Astrocyte (in vitro differentiated cells and primary cell): ENCODE data around the gene CRELD2. TPM values are rescaled to one million over a fixed set of nuclear protein-coding genes. Genes with fewer than 3 reads are reported as not detected.
A peak's percentile ranks its signal among the peaks of the same experiment; 100 is the strongest.

Experiments
- DNase-seq: peaks from one replicate; pipeline ENCODE4 v3.0.0-alpha.2; 2010; ENCODE audit warnings: low read depth
- FAIRE-seq: peaks from 2 replicates; lab custom pipeline; 2011; peaks lifted over from hg19 to GRCh38; lab: Jason Lieb, UNC
- H2AFZ ChIP-seq: 2 replicates; pipeline ENCODE4 v1.6.0; 2012; ENCODE audit warnings: low read depth, low read length, inconsistent platforms
- H3K27ac ChIP-seq: 2 replicates; pipeline ENCODE4 v1.5.1; 2011; ENCODE audit warnings: low read depth, low read length, inconsistent platforms
- H3K27me3 ChIP-seq: 2 replicates; pipeline ENCODE4 v1.6.0; 2011; ENCODE audit warnings: low read length, inconsistent platforms; ENCODE audit not compliant: insufficient read depth
- H3K36me3 ChIP-seq: 2 replicates; pipeline ENCODE4 v1.5.1; 2011; ENCODE audit warnings: low read length, inconsistent platforms; ENCODE audit not compliant: insufficient read depth
- H3K4me1 ChIP-seq: 2 replicates; pipeline ENCODE4 v1.5.1; 2011; ENCODE audit warnings: low read length, inconsistent platforms; ENCODE audit not compliant: insufficient read depth
- H3K4me2 ChIP-seq: 2 replicates; pipeline ENCODE4 v1.6.0; 2012; ENCODE audit warnings: low read length, inconsistent platforms
- H3K4me3 ChIP-seq: 2 replicates; pipeline ENCODE4 v1.5.1; 2011; ENCODE audit warnings: low read depth, mild to moderate bottlenecking, low read length, inconsistent platforms; ENCODE audit not compliant: insufficient read depth
- H3K79me2 ChIP-seq: 2 replicates; pipeline ENCODE4 v1.6.0; 2012; ENCODE audit warnings: mild to moderate bottlenecking, low read length, inconsistent platforms; ENCODE audit not compliant: insufficient read depth
- H3K9ac ChIP-seq: 2 replicates; pipeline ENCODE4 v1.6.0; 2012; ENCODE audit warnings: mild to moderate bottlenecking, low read length, inconsistent platforms
- H3K9me3 ChIP-seq: 2 replicates; pipeline ENCODE4 v1.5.1; 2012; ENCODE audit warnings: low read depth, mild to moderate bottlenecking, low read length, inconsistent platforms; ENCODE audit not compliant: insufficient read depth
- H4K20me1 ChIP-seq: 2 replicates; pipeline ENCODE4 v1.6.0; 2012; ENCODE audit warnings: low read length, inconsistent platforms; ENCODE audit not compliant: insufficient read depth
- H3K27ac Mint-ChIP-seq: one replicate; pipeline ENCODE4 v1.8.0; 2021; ENCODE audit warnings: mild to moderate bottlenecking, mixed read lengths; ENCODE audit not compliant: unreplicated experiment
- H3K27me3 Mint-ChIP-seq: one replicate; pipeline ENCODE4 v1.8.0; 2021; ENCODE audit warnings: low read depth, mixed read lengths; ENCODE audit not compliant: unreplicated experiment
- H3K36me3 Mint-ChIP-seq: one replicate; pipeline ENCODE4 v1.8.0; 2021; ENCODE audit warnings: low read depth, mixed read lengths; ENCODE audit not compliant: unreplicated experiment
- H3K4me1 Mint-ChIP-seq: one replicate; pipeline ENCODE4 v1.8.0; 2021; ENCODE audit warnings: low read depth, mixed read lengths; ENCODE audit not compliant: unreplicated experiment
- H3K4me3 Mint-ChIP-seq: one replicate; pipeline ENCODE4 v1.8.0; 2021; ENCODE audit warnings: mild to moderate bottlenecking, moderate library complexity, mixed read lengths; ENCODE audit not compliant: unreplicated experiment
- H3K9me3 Mint-ChIP-seq: one replicate; pipeline ENCODE4 v1.8.0; 2021; ENCODE audit warnings: mild to moderate bottlenecking, mixed read lengths; ENCODE audit not compliant: unreplicated experiment
- EZH2 ChIP-seq: IDR thresholded peaks from 2 replicates; pipeline ENCODE4 v1.6.1; 2012; ENCODE audit warnings: mild to moderate bottlenecking, low read length, inconsistent platforms; ENCODE audit not compliant: insufficient read depth
- total RNA-seq: library from RNA; stranded (reverse); gene quantifications from 2 replicates; pipeline ENCODE4 v1.2.1, GENCODE V29; 2021
- TF ChIP-seq, protein P1 (sequence below): IDR thresholded peaks from 2 replicates; pipeline ENCODE4 v1.5.1; 2011; ENCODE audit warnings: low read depth, mild to moderate bottlenecking, inconsistent platforms, low read length, moderate library complexity; ENCODE audit not compliant: insufficient read depth

Gene CRELD2
- total RNA-seq, 1 donor from 2014 or later: 49.6 TPM

DNA sequence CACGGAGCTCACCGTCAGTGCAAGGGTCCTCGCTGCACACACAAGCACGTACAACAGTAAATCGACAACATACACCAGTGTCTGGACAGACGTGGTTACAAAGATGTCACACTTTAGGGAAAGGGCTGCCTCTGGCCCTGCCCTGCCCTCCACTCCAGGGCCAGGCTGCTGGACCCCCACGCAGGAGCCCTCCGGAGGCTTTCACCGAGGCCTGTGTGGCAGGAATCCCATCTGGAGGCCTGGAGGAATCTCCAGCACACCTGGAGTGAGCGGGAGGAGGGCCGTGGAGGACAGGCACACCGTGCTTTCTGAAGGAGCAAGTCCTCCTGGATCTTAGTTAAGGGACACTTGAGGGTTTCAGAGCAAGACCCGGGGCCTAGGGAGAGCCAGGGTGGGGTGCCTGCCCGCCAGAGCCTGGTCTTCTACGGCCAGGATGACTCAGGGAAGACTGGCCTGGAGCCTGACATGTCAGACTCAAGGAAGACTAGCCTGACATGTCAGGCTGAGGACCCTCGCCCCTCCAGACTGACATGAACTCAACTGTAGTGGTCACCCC lies 40.0 kb downstream of the CRELD2 start:
- no peak for FAIRE-seq

DNA sequence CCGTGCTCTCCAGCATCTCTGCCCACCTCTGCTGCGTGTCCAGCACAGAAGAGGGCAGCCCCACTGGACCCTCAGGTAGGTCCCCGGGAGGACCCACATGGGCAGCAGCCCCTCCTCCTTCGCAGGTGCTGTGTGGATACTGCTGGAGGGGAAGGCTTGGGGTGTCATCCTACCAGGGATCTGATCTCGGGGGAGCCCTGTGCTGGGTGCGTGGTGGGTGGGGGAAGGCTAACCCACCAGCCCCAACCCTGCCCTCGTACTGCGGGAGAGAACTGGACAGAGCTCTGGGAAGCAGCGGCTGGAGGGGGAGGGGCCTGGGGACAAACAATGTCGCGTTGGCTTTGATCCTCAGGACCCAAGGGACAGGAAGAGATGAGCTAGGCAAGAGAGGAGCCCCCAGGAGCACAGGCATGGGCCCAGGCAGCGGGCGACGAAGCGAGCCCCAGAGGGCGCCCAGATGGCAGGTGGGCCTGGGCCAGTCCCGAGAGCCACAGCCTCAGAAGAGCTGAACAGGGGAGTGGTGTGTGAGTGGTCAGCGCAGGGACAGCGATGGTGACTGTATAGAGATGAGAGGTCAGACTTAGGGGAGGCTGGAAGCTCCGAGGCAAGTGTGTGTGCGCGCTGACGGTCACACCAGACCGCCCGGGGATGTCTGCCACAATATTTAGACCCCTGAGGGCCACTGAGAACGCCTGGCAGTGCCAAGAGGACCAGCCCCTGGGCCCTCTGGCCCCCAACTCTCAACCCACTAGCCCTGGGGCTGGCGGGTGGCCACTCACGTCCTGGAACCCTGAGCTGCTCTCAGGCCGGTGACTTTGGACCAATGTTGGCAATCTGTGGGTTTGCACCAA lies 40.7 kb downstream of the CRELD2 start:
- DNase-seq (no peak), FAIRE-seq (no peak)
- Histone ChIP-seq H3K27me3 (no peaks in the 10 kb centered on the region), H3K4me1 (peaks cover 31% of the 10 kb centered on the region), H3K9ac (peak overlapping the region; percentile 87), H4K20me1 (peaks cover 22% of the 10 kb centered on the region), H3K27ac (no peak overlapping the region), H3K9me3 (no peaks in the 10 kb centered on the region), H3K4me2 (peak overlapping the region; percentile 85), H2AFZ (no peak overlapping the region), H3K4me3 (peak overlapping the region; percentile 75), H3K36me3 (peaks cover 2% of the 10 kb centered on the region), H3K79me2 (peaks cover 31% of the 10 kb centered on the region)
- Mint-ChIP-seq H3K36me3 (peaks cover 2% of the 10 kb centered on the region), H3K27ac (no peak overlapping the region), H3K27me3 (peaks cover 6% of the 10 kb centered on the region), H3K4me1 (peaks cover 3% of the 10 kb centered on the region), H3K9me3 (no peaks in the 10 kb centered on the region), H3K4me3 (peak overlapping the region; percentile 78)
- TF ChIP-seq, protein P1, sequence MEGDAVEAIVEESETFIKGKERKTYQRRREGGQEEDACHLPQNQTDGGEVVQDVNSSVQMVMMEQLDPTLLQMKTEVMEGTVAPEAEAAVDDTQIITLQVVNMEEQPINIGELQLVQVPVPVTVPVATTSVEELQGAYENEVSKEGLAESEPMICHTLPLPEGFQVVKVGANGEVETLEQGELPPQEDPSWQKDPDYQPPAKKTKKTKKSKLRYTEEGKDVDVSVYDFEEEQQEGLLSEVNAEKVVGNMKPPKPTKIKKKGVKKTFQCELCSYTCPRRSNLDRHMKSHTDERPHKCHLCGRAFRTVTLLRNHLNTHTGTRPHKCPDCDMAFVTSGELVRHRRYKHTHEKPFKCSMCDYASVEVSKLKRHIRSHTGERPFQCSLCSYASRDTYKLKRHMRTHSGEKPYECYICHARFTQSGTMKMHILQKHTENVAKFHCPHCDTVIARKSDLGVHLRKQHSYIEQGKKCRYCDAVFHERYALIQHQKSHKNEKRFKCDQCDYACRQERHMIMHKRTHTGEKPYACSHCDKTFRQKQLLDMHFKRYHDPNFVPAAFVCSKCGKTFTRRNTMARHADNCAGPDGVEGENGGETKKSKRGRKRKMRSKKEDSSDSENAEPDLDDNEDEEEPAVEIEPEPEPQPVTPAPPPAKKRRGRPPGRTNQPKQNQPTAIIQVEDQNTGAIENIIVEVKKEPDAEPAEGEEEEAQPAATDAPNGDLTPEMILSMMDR: no peak
- TF ChIP-seq EZH2: no peak

More for the DNA sequence above, 40.0 kb downstream of the CRELD2 start:
- Histone ChIP-seq H3K4me3 (no peak overlapping the region), H3K36me3 (peaks cover 2% of the 10 kb centered on the region), H3K9ac (no peak overlapping the region), H3K9me3 (no peaks in the 10 kb centered on the region), H3K4me2 (no peak overlapping the region), H3K27ac (no peak overlapping the region), H4K20me1 (peaks cover 15% of the 10 kb centered on the region), H3K79me2 (peaks cover 24% of the 10 kb centered on the region), H2AFZ (no peak overlapping the region), H3K4me1 (peaks cover 24% of the 10 kb centered on the region), H3K27me3 (no peaks in the 10 kb centered on the region)
- Mint-ChIP-seq H3K9me3 (no peaks in the 10 kb centered on the region), H3K4me3 (peak overlapping the region; percentile 20), H3K36me3 (no peaks in the 10 kb centered on the region), H3K27me3 (peaks cover 6% of the 10 kb centered on the region), H3K27ac (no peak overlapping the region), H3K4me1 (no peaks in the 10 kb centered on the region)
- DNase-seq: no peak
- TF ChIP-seq, protein P1: no peak
- TF ChIP-seq EZH2: no peak
